IMR-90 (cell line): ENCODE results near the gene SMYD1. TPM values are rescaled to one million over a fixed set of nuclear protein-coding genes. Genes with fewer than 3 reads are reported as not detected.

Experiments used
- ATAC-seq: fragments of 200-7000 bp; cut with Tn5 transposase; 2 replicates; pipeline ENCODE4 v1.9.1; 2020; ENCODE audit warnings: low read depth, mild to moderate bottlenecking, moderate library complexity
- BruUV-seq: library from RNA; stranded (reverse); fragments of 400-500 nt; replicated peaks from 2 replicates; lab custom pipeline; 2021; lab: Mats Ljungman, UMichigan
- CTCF ChIA-PET: fragments of 300-600 bp; formaldehyde crosslinking; extraction: SDS; loops from one replicate; lab custom pipeline; 2021; ENCODE audit warnings: antibody characterized with exemption; lab: Yijun Ruan, JAX
- POLR2A ChIA-PET: fragments of 300-600 bp; sonication (Branson Sonifier 250); formaldehyde crosslinking; loops from one replicate; lab custom pipeline; 2022; ENCODE audit warnings: antibody characterized with exemption; ENCODE audit not compliant: unreplicated experiment; lab: Charles Lee
- DNase-seq: peaks from one replicate; pipeline ENCODE4 v3.0.0; 2013
- H2AFZ ChIP-seq: replicated peaks from 2 replicates; pipeline ENCODE3; 2013; ENCODE audit warnings: low read length, mild to moderate bottlenecking; ENCODE audit not compliant: poor library complexity
- H2AK5ac ChIP-seq: 2 replicates; pipeline ENCODE4 v1.6.1; 2013; ENCODE audit warnings: low read depth, low read length, inconsistent platforms
- H2AK9ac ChIP-seq: replicated peaks from 2 replicates; pipeline ENCODE3; 2013; ENCODE audit warnings: mild to moderate bottlenecking, low read depth, low read length, moderate library complexity; ENCODE audit not compliant: poor library complexity
- H2BK120ac ChIP-seq: 2 replicates; pipeline ENCODE4 v1.6.1; 2013; ENCODE audit warnings: low read depth, low read length, inconsistent platforms
- H2BK15ac ChIP-seq: 3 replicates; pipeline ENCODE4 v1.6.1; 2013; ENCODE audit warnings: low read depth, low read length, inconsistent platforms
- H2BK20ac ChIP-seq: 2 replicates; pipeline ENCODE4 v1.6.1; 2013; ENCODE audit warnings: low read depth, mild to moderate bottlenecking, inconsistent platforms, low read length, moderate library complexity
- H2BK5ac ChIP-seq: 2 replicates; pipeline ENCODE4 v1.6.1; 2013; ENCODE audit warnings: mild to moderate bottlenecking, low read depth, low read length, inconsistent platforms; ENCODE audit not compliant: poor library complexity, severe bottlenecking
- H3K14ac ChIP-seq: replicated peaks from 2 replicates; pipeline ENCODE4 v1.6.1; 2013; ENCODE audit warnings: low read depth, low read length, inconsistent platforms
- H3K18ac ChIP-seq: 2 replicates; pipeline ENCODE4 v1.6.1; 2013; ENCODE audit warnings: low read depth, low read length, control low read depth
- H3K23ac ChIP-seq: 2 replicates; pipeline ENCODE4 v1.6.1; 2013; ENCODE audit warnings: low read depth, low read length, inconsistent platforms
- H3K27ac ChIP-seq: 2 replicates; pipeline ENCODE4 v1.5.1; 2013; ENCODE audit warnings: mild to moderate bottlenecking, control low read depth, low read length; ENCODE audit not compliant: insufficient read depth
- H3K27me3 ChIP-seq: 2 replicates; pipeline ENCODE4 v1.6.1; 2013; ENCODE audit warnings: low read length; ENCODE audit not compliant: control insufficient read depth, insufficient read depth
- H3K36me3 ChIP-seq: 2 replicates; pipeline ENCODE4 v1.6.1; 2013; ENCODE audit warnings: low read length, mixed read lengths; ENCODE audit not compliant: control insufficient read depth, insufficient read depth
- H3K4ac ChIP-seq: 2 replicates; pipeline ENCODE4 v1.6.1; 2013; ENCODE audit warnings: low read depth, low read length, inconsistent platforms
- H3K4me1 ChIP-seq: 2 replicates; pipeline ENCODE4 v1.6.1; 2013; ENCODE audit warnings: low read length, mixed read lengths; ENCODE audit not compliant: control insufficient read depth, insufficient read depth
- H3K4me2 ChIP-seq: 2 replicates; pipeline ENCODE4 v1.6.1; 2013; ENCODE audit warnings: low read depth, mild to moderate bottlenecking, control low read depth, low read length, moderate library complexity
- H3K4me3 ChIP-seq: 2 replicates; pipeline ENCODE4 v1.5.1; 2013; ENCODE audit warnings: low read depth, mild to moderate bottlenecking, control low read depth, low read length, moderate library complexity; ENCODE audit not compliant: insufficient read depth
- H3K56ac ChIP-seq: 2 replicates; pipeline ENCODE4 v1.6.1; 2013; ENCODE audit warnings: low read length, inconsistent platforms; ENCODE audit not compliant: insufficient read depth; ENCODE audit errors: extremely low read depth
- H3K79me1 ChIP-seq, 2 experiments: 2 replicates each; pipeline ENCODE4 v1.6.1; 2013; ENCODE audit warnings: low read length in 2 of 2, inconsistent platforms in 1 of 2, low read depth in 1 of 2
- H3K9ac ChIP-seq: 2 replicates; pipeline ENCODE4 v1.6.1; 2013; ENCODE audit warnings: low read depth, low read length, control low read depth
- H3K9me1 ChIP-seq: 2 replicates; pipeline ENCODE4 v1.6.1; 2013; ENCODE audit warnings: low read length, inconsistent platforms; ENCODE audit not compliant: insufficient read depth
- H3K9me3 ChIP-seq: 2 replicates; pipeline ENCODE4 v1.6.1; 2013; ENCODE audit warnings: low read length; ENCODE audit not compliant: control insufficient read depth, insufficient read depth
- H4K20me1 ChIP-seq: 2 replicates; pipeline ENCODE4 v1.6.1; 2013; ENCODE audit warnings: low read length, inconsistent platforms; ENCODE audit not compliant: insufficient read depth
- H4K5ac ChIP-seq: 2 replicates; pipeline ENCODE4 v1.6.1; 2013; ENCODE audit warnings: mild to moderate bottlenecking, low read depth, low read length, control low read depth
- H4K8ac ChIP-seq, 2 experiments: 2 replicates each; pipeline ENCODE4 v1.6.1; 2013; ENCODE audit warnings: low read depth in 2 of 2, low read length in 2 of 2, control low read depth in 1 of 2, inconsistent platforms in 1 of 2
- H4K91ac ChIP-seq: 2 replicates; pipeline ENCODE4 v1.6.1; 2013; ENCODE audit warnings: low read depth, low read length, inconsistent platforms; ENCODE audit not compliant: insufficient read depth
- BHLHE40 ChIP-seq: fragments of 150-350 bp; IDR thresholded peaks from 2 replicates; pipeline ENCODE4 v1.6.1; 2016; ENCODE audit warnings: mild to moderate bottlenecking, low read depth, low read length
- CEBPB ChIP-seq: IDR thresholded peaks from 2 replicates; pipeline ENCODE4 v1.6.1; 2012; ENCODE audit warnings: low read depth, low read length, improper control_type of control experiment
- CHD1 ChIP-seq: IDR thresholded peaks from 2 replicates; pipeline ENCODE4 v1.6.1; 2012; ENCODE audit warnings: low read depth, low read length, improper control_type of control experiment
- CTCF ChIP-seq: conservative IDR thresholded peaks from 2 replicates; pipeline ENCODE4 v1.5.1; 2012; ENCODE audit warnings: mild to moderate bottlenecking, low read depth, low read length, improper control_type of control experiment
- ELK1 ChIP-seq: fragments of 150-350 bp; IDR thresholded peaks from 2 replicates; pipeline ENCODE4 v1.6.1; 2016; ENCODE audit warnings: low read depth, mild to moderate bottlenecking, low read length, moderate library complexity, borderline replicate concordance
- FOS ChIP-seq: fragments of 150-350 bp; IDR thresholded peaks from 2 replicates; pipeline ENCODE4 v1.6.1; 2016; ENCODE audit warnings: low read depth, low read length
- MAFK ChIP-seq: IDR thresholded peaks from 2 replicates; pipeline ENCODE4 v1.6.1; 2012; ENCODE audit warnings: low read depth, low read length, improper control_type of control experiment
- MAZ ChIP-seq: IDR thresholded peaks from 2 replicates; pipeline ENCODE4 v1.6.1; 2012; ENCODE audit warnings: low read depth, mild to moderate bottlenecking, low read length, improper control_type of control experiment, moderate library complexity, borderline replicate concordance
- MXI1 ChIP-seq: IDR thresholded peaks from 2 replicates; pipeline ENCODE4 v1.6.1; 2012; ENCODE audit warnings: low read depth, mild to moderate bottlenecking, low read length, moderate library complexity, borderline replicate concordance
- NFE2L2 ChIP-seq: fragments of 150-350 bp; IDR thresholded peaks from 2 replicates; pipeline ENCODE4 v1.6.1; 2016; ENCODE audit warnings: low read depth, mild to moderate bottlenecking, low read length
- POLR2A ChIP-seq: IDR thresholded peaks from 2 replicates; pipeline ENCODE4 v1.6.1; 2012; ENCODE audit warnings: mild to moderate bottlenecking, low read depth, low read length
- RAD21 ChIP-seq: IDR thresholded peaks from 2 replicates; pipeline ENCODE4 v1.6.1; 2012; ENCODE audit warnings: low read length, improper control_type of control experiment
- RCOR1 ChIP-seq: IDR thresholded peaks from 2 replicates; pipeline ENCODE4 v1.6.1; 2012; ENCODE audit warnings: mild to moderate bottlenecking, low read length, improper control_type of control experiment; ENCODE audit not compliant: insufficient replicate concordance
- RFX5 ChIP-seq: IDR thresholded peaks from 2 replicates; pipeline ENCODE4 v1.8.0; 2012; ENCODE audit warnings: low read depth, mild to moderate bottlenecking, low read length, moderate library complexity
- SMC3 ChIP-seq: fragments of 150-350 bp; IDR thresholded peaks from 2 replicates; pipeline ENCODE4 v1.6.1; 2016; ENCODE audit warnings: low read depth, mild to moderate bottlenecking, antibody characterized with exemption, low read length, moderate library complexity
- USF2 ChIP-seq: fragments of 150-350 bp; IDR thresholded peaks from 2 replicates; pipeline ENCODE4 v1.6.1; 2017; ENCODE audit warnings: mild to moderate bottlenecking, antibody characterized with exemption, low read length, low read depth
- WGBS, 2 experiments: methylation state at CpG; one replicate each; pipeline versions ENCODE4 v1.1.5 to v1.1.7; 2013; ENCODE audit warnings: missing lambda C conversion rate in 2 of 2; ENCODE audit not compliant: insufficient read length in 1 of 2; ENCODE audit errors: extremely low coverage in 2 of 2; 5-methylcytosine and 5-hydroxymethylcytosine counted together
- dilution Hi-C: fragments of 300-500 bp; cut with HindIII; formaldehyde crosslinking; loops from one replicate; pipeline ENCODE4 v1.14.3; 2018; ENCODE audit warnings: low sequenced_read_pairs; ENCODE audit not compliant: unreplicated experiment
- in situ Hi-C: fragments of 300-500 bp; cut with MboI; formaldehyde crosslinking; loops from 3 replicates; pipeline ENCODE4 v1.14.3; 2019; ENCODE audit warnings: low sequenced_read_pairs, inconsistent platforms, mixed read lengths
- intact Hi-C: fragments of 100-400 bp; cut with micrococcal nuclease; formaldehyde crosslinking; loops from 2 replicates; pipeline ENCODE4 v1.10.0; 2022
- polyA plus RNA-seq, 3 experiments: library from polyadenylated mRNA; depleted of rRNA; stranded (reverse); fragments of >200 nt; gene quantifications; 2 replicates each; pipeline ENCODE4 v1.2.3, GENCODE V29; 2012; ENCODE audit warnings: low replicate concordance in 1 of 3
- total RNA-seq: library from RNA; depleted of rRNA; stranded (reverse); fragments of >200 nt; gene quantifications from 2 replicates; pipeline ENCODE4 v1.2.3, GENCODE V29; 2012

The SMYD1 gene
- total and polyA plus RNA-seq, 2 of the 4 experiments (the other 2 are of a cell fraction) = not detected

- in situ Hi-C loops = loop anchor here (25.0 kb wide), 1 partner anchor 594 kb away; no protein-coding TSS in a partner anchor
These were observed 419 bp downstream of the SMYD1 start for GRCh38 chr2:88068044-88068443.

More at GRCh38 chr2:88068044-88068443, 419 bp downstream of the SMYD1 start:
- H3K23ac ChIP-seq = no peak overlapping the region
- no peaks in the 10 kb centered on the region for H3K79me1 ChIP-seq
- ChIA-PET CTCF (interaction anchor here (0.9 kb wide), 1 partner anchor 8 kb away, joined by 4 read pairs; no protein-coding TSS in a partner anchor), POLR2A (no interaction called here)
- H2BK5ac ChIP-seq = no peak overlapping the region
- no peak overlapping the region for H2BK120ac ChIP-seq
- H4K91ac ChIP-seq = no peak overlapping the region
- no peak overlapping the region for H3K27ac ChIP-seq
- ATAC-seq (no peak), DNase-seq (no peak)
- H4K5ac ChIP-seq = no peak overlapping the region
- H3K56ac ChIP-seq = no peak overlapping the region
- H3K9me3 ChIP-seq = no peaks in the 10 kb centered on the region
- no peak overlapping the region for H2AK5ac ChIP-seq
- no peak overlapping the region for H2AFZ ChIP-seq
- H3K4ac ChIP-seq = no peak overlapping the region
- H3K9ac ChIP-seq = no peak overlapping the region
- H3K36me3 ChIP-seq = no peaks in the 10 kb centered on the region
- H3K18ac ChIP-seq = no peak overlapping the region
- BruUV-seq = no TSS peak
- no peaks in the 10 kb centered on the region for H3K9me1 ChIP-seq
- H3K4me2 ChIP-seq = no peak overlapping the region
- H4K8ac ChIP-seq = no peak overlapping the region
- WGBS, 2 experiments = no CpG with 5 or more reads among the region's 2 CpGs
- H3K4me1 ChIP-seq = no peaks in the 10 kb centered on the region
- H4K20me1 ChIP-seq = no peaks in the 10 kb centered on the region
- no peak overlapping the region for H2BK15ac ChIP-seq
- TF ChIP-seq MAZ (no peak), ELK1 (no peak), SMC3 (no peak), RFX5 (no peak), MAFK (no peak), MXI1 (no peak), BHLHE40 (no peak), FOS (no peak), CTCF (no peak), RCOR1 (no peak), NFE2L2 (no peak), USF2 (no peak), RAD21 (no peak), POLR2A (no peak), CHD1 (no peak), CEBPB (no peak)
- H2AK9ac ChIP-seq = no peak overlapping the region
- H3K14ac ChIP-seq = no peak overlapping the region
- H3K27me3 ChIP-seq = peaks cover 15% of the 10 kb centered on the region
- H2BK20ac ChIP-seq = no peak overlapping the region
- intact Hi-C loops (no loop called here), dilution Hi-C loops (no loop called here)
- H3K4me3 ChIP-seq = no peak overlapping the region
